ENCODE results near the gene GRAMD1B. TPM values are rescaled to one million over a fixed set of nuclear protein-coding genes. Genes with fewer than 3 reads are reported as not detected.

Gene GRAMD1B
- total and polyA plus RNA-seq, 2 experiments from 2014 or later: 9.0 to 20.4 TPM

DNA sequence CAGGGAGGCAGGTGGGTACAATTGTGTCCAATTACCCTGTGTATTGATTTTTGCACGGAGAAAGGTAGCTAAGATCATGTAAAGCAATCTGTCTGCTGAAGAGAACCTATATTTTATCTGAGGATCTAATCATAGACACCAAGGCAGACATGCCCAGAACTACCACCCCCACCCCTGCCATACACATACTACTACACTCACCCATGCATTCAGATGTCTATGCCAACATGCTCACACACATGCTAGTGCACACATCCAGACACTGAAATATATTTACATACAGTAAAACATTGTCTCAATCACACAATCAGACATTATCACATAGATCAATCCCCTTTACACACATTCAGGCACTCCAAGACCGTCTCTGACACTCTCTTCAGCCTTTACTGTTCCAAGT lies 222.5 kb downstream of the GRAMD1B start:
- no peaks in the 10 kb centered on the region for H3K9me3 ChIP-seq (ENCODE audit: low read depth)
- H3K27me3 ChIP-seq: peaks cover 17% of the 10 kb centered on the region
- H3K9me2 ChIP-seq (replicated peaks; ENCODE audit: insufficient read depth): no peaks in the 10 kb centered on the region
- no peak overlapping the region for H2AFZ ChIP-seq
- no peak for DNase-seq (ENCODE audit: low spot score)
- TF ChIP-seq, protein P1, sequence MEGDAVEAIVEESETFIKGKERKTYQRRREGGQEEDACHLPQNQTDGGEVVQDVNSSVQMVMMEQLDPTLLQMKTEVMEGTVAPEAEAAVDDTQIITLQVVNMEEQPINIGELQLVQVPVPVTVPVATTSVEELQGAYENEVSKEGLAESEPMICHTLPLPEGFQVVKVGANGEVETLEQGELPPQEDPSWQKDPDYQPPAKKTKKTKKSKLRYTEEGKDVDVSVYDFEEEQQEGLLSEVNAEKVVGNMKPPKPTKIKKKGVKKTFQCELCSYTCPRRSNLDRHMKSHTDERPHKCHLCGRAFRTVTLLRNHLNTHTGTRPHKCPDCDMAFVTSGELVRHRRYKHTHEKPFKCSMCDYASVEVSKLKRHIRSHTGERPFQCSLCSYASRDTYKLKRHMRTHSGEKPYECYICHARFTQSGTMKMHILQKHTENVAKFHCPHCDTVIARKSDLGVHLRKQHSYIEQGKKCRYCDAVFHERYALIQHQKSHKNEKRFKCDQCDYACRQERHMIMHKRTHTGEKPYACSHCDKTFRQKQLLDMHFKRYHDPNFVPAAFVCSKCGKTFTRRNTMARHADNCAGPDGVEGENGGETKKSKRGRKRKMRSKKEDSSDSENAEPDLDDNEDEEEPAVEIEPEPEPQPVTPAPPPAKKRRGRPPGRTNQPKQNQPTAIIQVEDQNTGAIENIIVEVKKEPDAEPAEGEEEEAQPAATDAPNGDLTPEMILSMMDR (IDR thresholded peaks at IDR 0.05; ENCODE audit: poor library complexity): no peak
- TF ChIP-seq EZH2phosphoT487 (IDR thresholded peaks at IDR 0.05; ENCODE audit: low read depth, severe bottlenecking, unreplicated experiment) (no peak), EZH2 (IDR thresholded peaks at IDR 0.05; ENCODE audit: borderline replicate concordance) (no peak)
- no peak overlapping the region for H3K4me3 ChIP-seq
- no peaks in the 10 kb centered on the region for H3K79me2 ChIP-seq
- no peaks in the 10 kb centered on the region for H3K36me3 ChIP-seq (replicated peaks; ENCODE audit: insufficient read depth, low read depth)
- no peaks in the 10 kb centered on the region for H4K20me1 ChIP-seq (ENCODE audit: insufficient read depth, poor library complexity, severe bottlenecking)
- H3K4me1 ChIP-seq (ENCODE audit: insufficient read depth): peaks cover 3% of the 10 kb centered on the region
- no peak overlapping the region for H3K4me2 ChIP-seq
- 56% methylated on average over 2 of the region's 2 CpGs for WGBS (ENCODE audit: low lambda C conversion rate, missing lambda C conversion rate)
- H3K27ac ChIP-seq: no peak overlapping the region

GRCh38 chr11:123653483-123653826 lies 223.4 kb downstream of the GRAMD1B start:
- no peaks in the 10 kb centered on the region for H3K79me2 ChIP-seq
- H3K4me3 ChIP-seq: no peak overlapping the region
- DNase-seq (ENCODE audit: low spot score): no peak
- H3K27ac ChIP-seq: no peak overlapping the region
- peak overlapping the region; percentile 66 for H2AFZ ChIP-seq
- no peaks in the 10 kb centered on the region for H3K36me3 ChIP-seq (replicated peaks; ENCODE audit: insufficient read depth, low read depth)
- no peaks in the 10 kb centered on the region for H3K9me3 ChIP-seq (ENCODE audit: low read depth)
- H3K27me3 ChIP-seq: peaks cover 14% of the 10 kb centered on the region
- H3K4me1 ChIP-seq (ENCODE audit: insufficient read depth): peaks cover 3% of the 10 kb centered on the region
- H4K20me1 ChIP-seq (ENCODE audit: insufficient read depth, poor library complexity, severe bottlenecking): no peaks in the 10 kb centered on the region
- WGBS (ENCODE audit: low lambda C conversion rate, missing lambda C conversion rate): 20% methylated on average over 10 of the region's 10 CpGs
- peak overlapping the region; percentile 97 for H3K4me2 ChIP-seq
- H3K9me2 ChIP-seq (replicated peaks; ENCODE audit: insufficient read depth): no peaks in the 10 kb centered on the region
- TF ChIP-seq EZH2phosphoT487 (IDR thresholded peaks at IDR 0.05; ENCODE audit: low read depth, severe bottlenecking, unreplicated experiment) (no peak), EZH2 (IDR thresholded peaks at IDR 0.05; ENCODE audit: borderline replicate concordance) (no peak)
- TF ChIP-seq, protein P1 (IDR thresholded peaks at IDR 0.05; ENCODE audit: poor library complexity): no peak

DNA sequence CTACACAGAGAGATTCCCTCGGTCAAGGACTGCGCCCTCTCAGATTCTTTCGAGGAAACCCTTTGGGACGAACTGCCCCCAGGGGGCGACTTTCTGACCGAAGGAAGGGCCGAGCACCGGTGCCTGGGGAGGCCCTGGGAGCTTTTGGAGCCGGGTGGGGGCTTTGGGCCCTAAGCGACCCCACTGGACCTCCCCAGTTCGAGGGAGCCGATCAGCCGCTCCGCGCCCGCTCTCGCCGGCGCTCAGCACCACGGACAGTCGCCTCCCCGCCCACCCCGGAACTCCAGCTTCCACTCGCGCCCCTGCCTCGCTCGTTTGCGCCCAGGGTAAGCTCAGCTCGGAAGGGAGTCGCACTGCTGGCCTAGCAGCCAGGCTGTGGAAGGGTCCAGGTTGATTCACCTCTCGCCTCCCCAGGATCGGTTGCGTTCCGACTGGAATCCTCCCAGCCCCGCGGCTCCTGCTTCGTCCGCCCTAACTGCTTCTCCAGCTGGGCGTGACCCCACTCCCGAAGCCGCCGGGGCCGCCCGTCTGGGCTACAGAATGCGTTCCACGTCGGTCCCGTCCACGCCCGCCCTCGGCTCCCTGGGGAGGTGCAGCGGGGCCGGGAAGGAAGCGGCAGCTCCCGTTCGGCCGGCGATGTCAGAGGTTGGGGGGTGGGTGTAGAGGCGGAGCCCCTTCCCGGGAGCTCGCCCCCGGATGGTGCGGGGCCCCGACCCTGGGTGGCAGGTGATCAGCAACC lies 223.9 kb downstream of the GRAMD1B start:
- no peaks in the 10 kb centered on the region for H3K79me2 ChIP-seq
- no peaks in the 10 kb centered on the region for H4K20me1 ChIP-seq (ENCODE audit: insufficient read depth, poor library complexity, severe bottlenecking)
- H3K36me3 ChIP-seq (replicated peaks; ENCODE audit: insufficient read depth, low read depth): no peaks in the 10 kb centered on the region
- peak overlapping the region; percentile 54 for H3K4me3 ChIP-seq
- H3K9me2 ChIP-seq (replicated peaks; ENCODE audit: insufficient read depth): no peaks in the 10 kb centered on the region
- TF ChIP-seq EZH2 (IDR thresholded peaks at IDR 0.05; ENCODE audit: borderline replicate concordance): no peak
- TF ChIP-seq, protein P1 (IDR thresholded peaks at IDR 0.05; ENCODE audit: poor library complexity): peak; percentile 11
- TF ChIP-seq EZH2phosphoT487 (IDR thresholded peaks at IDR 0.05; ENCODE audit: low read depth, severe bottlenecking, unreplicated experiment): no peak
- H3K9me3 ChIP-seq (ENCODE audit: low read depth): no peaks in the 10 kb centered on the region
- H3K27me3 ChIP-seq: peaks cover 14% of the 10 kb centered on the region
- H2AFZ ChIP-seq: peak overlapping the region; percentile 66
- 2% methylated on average over 58 of the region's 64 CpGs for WGBS (ENCODE audit: low lambda C conversion rate, missing lambda C conversion rate)
- H3K27ac ChIP-seq: peak overlapping the region; percentile 44
- peak; percentile 79 for DNase-seq (ENCODE audit: low spot score)
- peak overlapping the region; percentile 97 for H3K4me2 ChIP-seq
- H3K4me1 ChIP-seq (ENCODE audit: insufficient read depth): peaks cover 3% of the 10 kb centered on the region
